Fibroblast of lung (primary cell): Measurements from ENCODE around the gene IL1A. TPM values are rescaled to one million over a fixed set of nuclear protein-coding genes. Genes with fewer than 3 reads are reported as not detected.
A peak's percentile ranks its signal among the peaks of the same experiment; 100 is the strongest.

Experiments used
- DNase-seq, 2 donors: peaks; one replicate each; pipeline versions ENCODE4 v3.0.0 to v3.0.0-alpha.2; 2010; ENCODE audit warnings: low read depth in 2 of 2
- H2AFZ ChIP-seq: 2 replicates; pipeline ENCODE4 v1.5.1; 2012; ENCODE audit warnings: low read length, control low read depth, inconsistent platforms
- H3K27ac ChIP-seq: 2 replicates; pipeline ENCODE4 v1.5.1; 2011; ENCODE audit warnings: low read length, control low read depth; ENCODE audit not compliant: insufficient read depth
- H3K27me3 ChIP-seq: 2 replicates; pipeline ENCODE4 v1.5.1; 2011; ENCODE audit warnings: mild to moderate bottlenecking, low read length; ENCODE audit not compliant: control insufficient read depth, insufficient read depth
- H3K36me3 ChIP-seq: 2 replicates; pipeline ENCODE4 v1.5.1; 2011; ENCODE audit warnings: low read length; ENCODE audit not compliant: control insufficient read depth, insufficient read depth
- H3K4me1 ChIP-seq: 2 replicates; pipeline ENCODE4 v1.5.1; 2011; ENCODE audit warnings: low read length; ENCODE audit not compliant: control insufficient read depth, insufficient read depth; ENCODE audit errors: extremely low read depth
- H3K4me2 ChIP-seq: 2 replicates; pipeline ENCODE4 v1.5.1; 2011; ENCODE audit warnings: low read length, control low read depth; ENCODE audit not compliant: insufficient read depth; ENCODE audit errors: extremely low read depth
- H3K4me3 ChIP-seq, 4 experiments: fragments of 200-600 bp in 1 of 4; sonication (generic) in 1 of 4; replicated peaks in 1 of 4; 2 replicates each; pipeline ENCODE4 v1.5.1; 2011 to 2016; ENCODE audit warnings: low read length in 4 of 4, low read depth in 3 of 4, mild to moderate bottlenecking in 3 of 4, control low read depth in 2 of 4, inconsistent platforms in 1 of 4, mixed read lengths in 1 of 4; ENCODE audit not compliant: insufficient read depth in 1 of 4; ENCODE audit errors: control extremely low read depth in 1 of 4
- H3K79me2 ChIP-seq: 2 replicates; pipeline ENCODE4 v1.5.1; 2012; ENCODE audit warnings: mild to moderate bottlenecking, low read length, inconsistent platforms; ENCODE audit not compliant: control insufficient read depth, insufficient read depth
- H3K9ac ChIP-seq: 2 replicates; pipeline ENCODE4 v1.5.1; 2011; ENCODE audit warnings: mild to moderate bottlenecking, low read length, control low read depth; ENCODE audit not compliant: insufficient read depth
- H3K9me3 ChIP-seq: 2 replicates; pipeline ENCODE4 v1.5.1; 2012; ENCODE audit warnings: low read depth, low read length; ENCODE audit not compliant: control insufficient read depth, insufficient read depth
- H4K20me1 ChIP-seq: 2 replicates; pipeline ENCODE4 v1.5.1; 2011; ENCODE audit warnings: low read length; ENCODE audit not compliant: control insufficient read depth, insufficient read depth; ENCODE audit errors: extremely low read depth
- CTCF ChIP-seq, 2 donors: IDR thresholded peaks in 1 of 2; conservative IDR thresholded peaks in 1 of 2; 1 replicate in 1 of 2; 2 replicates in 1 of 2; pipeline ENCODE4 v1.5.1; 2011 to 2012; ENCODE audit warnings: low read length in 2 of 2, control low read depth in 1 of 2, inconsistent platforms in 1 of 2, low read depth in 1 of 2, mild to moderate bottlenecking in 1 of 2
- EZH2 ChIP-seq: IDR thresholded peaks from 2 replicates; pipeline ENCODE4 v1.5.1; 2012; ENCODE audit warnings: low read length, control low read depth, mild to moderate bottlenecking; ENCODE audit errors: missing control alignments
- polyA plus RNA-seq, 2 donors: library from polyadenylated mRNA; depleted of rRNA in 1 of 2; stranded (reverse) in 1 of 2; unstranded in 1 of 2; fragments of >200 nt; gene quantifications; 2 replicates each; pipeline ENCODE4 v1.2.1, GENCODE V29; 2011 to 2012; ENCODE audit warnings: missing spikeins in 1 of 2
- total RNA-seq: library from RNA; depleted of rRNA; stranded (reverse); fragments of >200 nt; gene quantifications from 2 replicates; pipeline ENCODE4 v1.2.1, GENCODE V29; 2014

IL1A gene
- total and polyA plus RNA-seq, 2 donors (not counting 1 experiment from before 2014, with no cell fraction given) = 0.07 to 0.17 TPM

- no peaks in the 10 kb centered on the region for H4K20me1 ChIP-seq
- H3K9me3 ChIP-seq = no peaks in the 10 kb centered on the region
- H3K4me1 ChIP-seq = peaks cover 4% of the 10 kb centered on the region
- H3K27ac ChIP-seq = no peak overlapping the region
- no peak overlapping the region for H3K9ac ChIP-seq
- H2AFZ ChIP-seq = no peak overlapping the region
- peak in 1 of 2 donors; percentile 22 for DNase-seq
- no peak overlapping the region for H3K4me3 ChIP-seq
- no peaks in the 10 kb centered on the region for H3K27me3 ChIP-seq
- H3K36me3 ChIP-seq = no peaks in the 10 kb centered on the region
- H3K79me2 ChIP-seq = no peaks in the 10 kb centered on the region
- H3K4me2 ChIP-seq = no peak overlapping the region
- TF ChIP-seq EZH2 (no peak), CTCF (conservative IDR thresholded peaks at IDR 0.05 in 1 of 2, IDR thresholded peaks at IDR 0.05 in 1 of 2; ENCODE audit: low read depth in 1 of 2, low read length in 2 of 2) (no peak)
Measured at GRCh38 chr2:112794841-112795240, 10.5 kb upstream of the IL1A start.

- peak; percentile 81 to 97 for DNase-seq
- TF ChIP-seq EZH2 (no peak), CTCF (conservative IDR thresholded peaks at IDR 0.05 in 1 of 2, IDR thresholded peaks at IDR 0.05 in 1 of 2; ENCODE audit: low read depth in 1 of 2, low read length in 2 of 2) (no peak)
- Histone ChIP-seq H2AFZ (no peak overlapping the region), H3K4me2 (no peak overlapping the region), H3K27ac (peak overlapping the region; percentile 1), H3K4me3 (no peak overlapping the region), H3K4me1 (peaks cover 4% of the 10 kb centered on the region), H3K27me3 (no peaks in the 10 kb centered on the region), H4K20me1 (no peaks in the 10 kb centered on the region), H3K9ac (no peak overlapping the region), H3K36me3 (no peaks in the 10 kb centered on the region), H3K79me2 (no peaks in the 10 kb centered on the region), H3K9me3 (no peaks in the 10 kb centered on the region)
Measured at GRCh38 chr2:112794131-112794733, 9.9 kb upstream of the IL1A start.

GRCh38 chr2:112793449-112793978 is 9.2 kb upstream of the IL1A start:
- Histone ChIP-seq H3K4me1 (peaks cover 4% of the 10 kb centered on the region), H3K27me3 (no peaks in the 10 kb centered on the region), H3K9ac (no peak overlapping the region), H3K4me3 (no peak overlapping the region), H4K20me1 (no peaks in the 10 kb centered on the region), H3K4me2 (no peak overlapping the region), H3K36me3 (no peaks in the 10 kb centered on the region), H3K9me3 (no peaks in the 10 kb centered on the region), H2AFZ (no peak overlapping the region), H3K79me2 (no peaks in the 10 kb centered on the region), H3K27ac (peak overlapping the region; percentile 10)
- DNase-seq = peak; percentile 41 to 46
- no peak for TF ChIP-seq EZH2
- no peak for TF ChIP-seq CTCF (conservative IDR thresholded peaks at IDR 0.05 in 1 of 2, IDR thresholded peaks at IDR 0.05 in 1 of 2; ENCODE audit: low read depth in 1 of 2, low read length in 2 of 2)
